Ovary (tissue), 3 donors: ENCODE results near the gene CERS6.

ENCODE experiments used
- EP300 ChIP-seq: sonication (generic); formaldehyde crosslinking; IDR thresholded peaks from one replicate; pipeline ENCODE4 v1.6.1; 2017; ENCODE audit warnings: antibody characterized with exemption
- POLR2A ChIP-seq: fragments of 450-650 bp; IDR thresholded peaks from one replicate; pipeline ENCODE4 v1.6.1; 2017; ENCODE audit warnings: antibody characterized with exemption, mild to moderate bottlenecking, moderate library complexity
- TF ChIP-seq, protein P1 (sequence below), 3 donors: fragments of 450-650 bp in 2 of 3; fragments of 200-600 bp in 1 of 3; IDR thresholded peaks; one replicate each; pipeline versions ENCODE4 v1.5.1 to v1.8.0; 2016 to 2022; ENCODE audit warnings: antibody characterized with exemption in 3 of 3, mild to moderate bottlenecking in 1 of 3
- donor health status: DM: no; HTN: no; CAD: no.

DNA sequence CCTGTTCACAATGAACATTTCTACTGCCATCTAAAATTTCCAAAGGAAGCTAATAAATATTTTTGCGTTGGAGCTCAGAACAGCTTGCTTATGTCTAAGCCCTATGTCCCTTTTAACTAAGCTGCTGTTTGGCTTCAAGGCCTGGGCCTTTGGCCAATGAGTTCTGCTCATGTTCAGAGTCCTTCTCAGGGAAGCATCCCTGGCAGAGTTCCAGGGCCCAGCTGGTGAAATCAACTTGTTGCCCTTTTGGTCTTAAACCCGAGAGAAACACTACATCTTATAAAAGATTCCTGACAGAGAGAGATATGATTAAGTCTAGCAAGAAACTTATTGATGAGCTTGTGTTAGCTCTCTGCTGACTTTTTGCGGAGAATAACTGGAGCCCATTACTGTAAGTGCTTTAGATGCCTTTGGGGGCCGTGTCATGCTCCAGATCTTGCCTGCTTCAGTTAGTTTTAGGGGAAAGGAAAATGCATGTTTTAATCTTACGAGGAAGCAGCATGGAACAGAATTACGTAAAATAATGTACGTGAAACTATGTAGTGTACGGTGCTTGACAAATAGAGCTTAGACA is 243.9 kb downstream of the CERS6 start:
- TF ChIP-seq, protein P1, sequence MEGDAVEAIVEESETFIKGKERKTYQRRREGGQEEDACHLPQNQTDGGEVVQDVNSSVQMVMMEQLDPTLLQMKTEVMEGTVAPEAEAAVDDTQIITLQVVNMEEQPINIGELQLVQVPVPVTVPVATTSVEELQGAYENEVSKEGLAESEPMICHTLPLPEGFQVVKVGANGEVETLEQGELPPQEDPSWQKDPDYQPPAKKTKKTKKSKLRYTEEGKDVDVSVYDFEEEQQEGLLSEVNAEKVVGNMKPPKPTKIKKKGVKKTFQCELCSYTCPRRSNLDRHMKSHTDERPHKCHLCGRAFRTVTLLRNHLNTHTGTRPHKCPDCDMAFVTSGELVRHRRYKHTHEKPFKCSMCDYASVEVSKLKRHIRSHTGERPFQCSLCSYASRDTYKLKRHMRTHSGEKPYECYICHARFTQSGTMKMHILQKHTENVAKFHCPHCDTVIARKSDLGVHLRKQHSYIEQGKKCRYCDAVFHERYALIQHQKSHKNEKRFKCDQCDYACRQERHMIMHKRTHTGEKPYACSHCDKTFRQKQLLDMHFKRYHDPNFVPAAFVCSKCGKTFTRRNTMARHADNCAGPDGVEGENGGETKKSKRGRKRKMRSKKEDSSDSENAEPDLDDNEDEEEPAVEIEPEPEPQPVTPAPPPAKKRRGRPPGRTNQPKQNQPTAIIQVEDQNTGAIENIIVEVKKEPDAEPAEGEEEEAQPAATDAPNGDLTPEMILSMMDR (IDR thresholded peaks at IDR 0.05) = no peak
- no peak for TF ChIP-seq POLR2A
- TF ChIP-seq EP300 = no peak
